ENCODE results near the gene HSFX2.
"Not testable (repeated sequence)": the region's sequence is repeated elsewhere in the genome, so short reads cannot be mapped to it uniquely, and the experiment has no call there.

DNA sequence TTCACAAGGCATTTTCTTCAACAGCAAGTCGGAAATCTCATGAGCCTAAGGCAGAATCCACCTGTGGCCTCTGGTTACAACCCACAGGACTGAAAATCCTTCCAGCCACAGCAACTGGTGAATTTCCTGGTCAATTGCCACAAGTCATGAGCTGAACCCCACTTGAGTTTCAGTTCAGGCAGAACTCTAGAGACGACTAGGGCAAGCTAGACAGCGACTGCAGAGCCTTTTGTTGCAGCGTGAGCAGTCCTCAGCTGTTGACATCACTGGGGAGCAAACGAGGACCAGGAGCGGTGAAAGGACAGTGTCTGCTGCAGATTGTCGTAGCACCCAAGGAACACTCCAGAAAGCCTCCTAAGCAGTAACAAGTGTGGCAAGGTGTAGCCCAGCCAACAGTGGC, 829 bp upstream of the HSFX2 start:
- TF ChIP-seq, protein P1, sequence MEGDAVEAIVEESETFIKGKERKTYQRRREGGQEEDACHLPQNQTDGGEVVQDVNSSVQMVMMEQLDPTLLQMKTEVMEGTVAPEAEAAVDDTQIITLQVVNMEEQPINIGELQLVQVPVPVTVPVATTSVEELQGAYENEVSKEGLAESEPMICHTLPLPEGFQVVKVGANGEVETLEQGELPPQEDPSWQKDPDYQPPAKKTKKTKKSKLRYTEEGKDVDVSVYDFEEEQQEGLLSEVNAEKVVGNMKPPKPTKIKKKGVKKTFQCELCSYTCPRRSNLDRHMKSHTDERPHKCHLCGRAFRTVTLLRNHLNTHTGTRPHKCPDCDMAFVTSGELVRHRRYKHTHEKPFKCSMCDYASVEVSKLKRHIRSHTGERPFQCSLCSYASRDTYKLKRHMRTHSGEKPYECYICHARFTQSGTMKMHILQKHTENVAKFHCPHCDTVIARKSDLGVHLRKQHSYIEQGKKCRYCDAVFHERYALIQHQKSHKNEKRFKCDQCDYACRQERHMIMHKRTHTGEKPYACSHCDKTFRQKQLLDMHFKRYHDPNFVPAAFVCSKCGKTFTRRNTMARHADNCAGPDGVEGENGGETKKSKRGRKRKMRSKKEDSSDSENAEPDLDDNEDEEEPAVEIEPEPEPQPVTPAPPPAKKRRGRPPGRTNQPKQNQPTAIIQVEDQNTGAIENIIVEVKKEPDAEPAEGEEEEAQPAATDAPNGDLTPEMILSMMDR (IDR thresholded peaks at IDR 0.05) = not testable (repeated sequence)
- not testable (repeated sequence) for TF ChIP-seq POLR2A (IDR thresholded peaks at IDR 0.05); EP300 (IDR thresholded peaks at IDR 0.05; ENCODE audit: low read depth)

All from transverse colon (tissue), 3 donors.